HS-27A (cell line): ENCODE results near the gene SKA1.
"Not testable (repeated sequence)": the region's sequence is repeated elsewhere in the genome, so short reads cannot be mapped to it uniquely, and the experiment has no call there.

Experiments used
- DNase-seq: peaks from one replicate; pipeline ENCODE4 v3.0.0-alpha.2; 2012; ENCODE audit warnings: low read depth, missing footprints

The SKA1 gene

DNA sequence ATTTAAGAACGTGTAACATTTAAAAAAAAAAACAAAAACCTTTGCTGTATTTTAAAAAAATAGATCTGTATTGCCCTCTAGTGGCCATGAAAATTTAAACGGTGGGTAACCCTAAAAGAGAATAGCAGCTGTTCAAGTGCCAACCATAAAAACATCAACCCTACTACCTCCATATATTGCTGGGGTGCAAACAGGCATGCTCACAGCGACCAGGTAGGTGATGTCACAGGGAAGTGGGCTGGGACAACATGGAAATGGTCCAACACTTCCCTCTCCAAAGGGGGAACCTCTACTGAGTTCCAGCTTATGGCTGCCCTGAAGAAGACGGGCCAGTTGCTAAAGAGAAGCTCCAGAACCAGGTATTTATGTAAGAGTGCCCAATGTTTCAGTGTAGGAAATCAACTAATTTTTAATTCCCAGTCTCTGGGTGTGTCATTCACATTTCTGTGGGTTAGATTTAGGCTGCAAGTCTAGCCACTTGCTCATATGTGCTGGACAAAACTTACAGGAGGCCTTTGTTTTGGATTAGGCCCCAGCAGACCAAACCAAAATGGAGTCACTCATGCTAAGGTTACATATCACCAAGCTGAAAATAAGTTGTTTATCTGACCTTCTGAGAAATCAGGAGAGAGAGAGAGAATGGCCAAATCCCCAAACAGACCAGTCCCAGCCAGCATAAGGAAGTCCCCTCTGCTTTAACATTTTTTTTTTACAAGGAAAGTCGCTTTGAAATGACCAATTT, 54.5 kb downstream of the SKA1 start:
- DNase-seq, result no peak

DNA sequence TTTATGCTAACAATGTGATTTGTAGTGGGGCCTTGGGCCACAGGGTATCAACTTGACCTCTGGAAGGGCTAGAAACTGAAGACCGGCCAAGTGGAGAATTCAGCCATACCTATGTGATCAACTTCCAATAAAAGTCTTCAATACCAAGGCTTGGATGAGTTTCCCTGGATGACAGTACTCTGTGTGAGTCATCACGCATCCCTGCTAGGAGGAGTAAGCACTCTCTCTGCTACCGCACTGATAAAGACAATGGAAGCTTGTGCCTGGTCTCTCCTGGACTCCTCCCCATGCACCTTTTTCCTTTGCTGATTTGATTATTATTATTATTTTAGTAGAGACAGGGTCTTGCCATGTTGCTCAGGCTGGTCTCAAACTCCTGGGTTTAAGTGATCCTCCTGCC, 58.1 kb downstream of the SKA1 start:
- no peak for DNase-seq

DNA sequence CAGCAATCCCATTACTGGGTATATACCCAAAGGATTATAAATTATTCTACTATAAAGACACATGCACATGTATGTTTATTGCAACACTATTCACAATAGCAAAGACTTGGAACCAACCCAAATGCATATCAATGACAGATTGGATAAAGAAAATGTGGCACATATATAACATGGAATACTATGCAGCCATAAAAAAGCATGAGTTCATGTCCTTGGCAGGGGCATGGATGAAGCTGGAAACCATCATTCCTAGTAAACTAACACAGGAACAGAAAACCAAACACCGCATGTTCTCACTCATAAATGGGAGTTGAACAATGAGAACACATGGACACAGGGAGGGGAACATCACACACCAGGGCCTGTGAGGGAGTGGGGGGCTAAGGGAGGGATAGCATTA, 61.9 kb downstream of the SKA1 start:
- DNase-seq, result not testable (repeated sequence)

DNA sequence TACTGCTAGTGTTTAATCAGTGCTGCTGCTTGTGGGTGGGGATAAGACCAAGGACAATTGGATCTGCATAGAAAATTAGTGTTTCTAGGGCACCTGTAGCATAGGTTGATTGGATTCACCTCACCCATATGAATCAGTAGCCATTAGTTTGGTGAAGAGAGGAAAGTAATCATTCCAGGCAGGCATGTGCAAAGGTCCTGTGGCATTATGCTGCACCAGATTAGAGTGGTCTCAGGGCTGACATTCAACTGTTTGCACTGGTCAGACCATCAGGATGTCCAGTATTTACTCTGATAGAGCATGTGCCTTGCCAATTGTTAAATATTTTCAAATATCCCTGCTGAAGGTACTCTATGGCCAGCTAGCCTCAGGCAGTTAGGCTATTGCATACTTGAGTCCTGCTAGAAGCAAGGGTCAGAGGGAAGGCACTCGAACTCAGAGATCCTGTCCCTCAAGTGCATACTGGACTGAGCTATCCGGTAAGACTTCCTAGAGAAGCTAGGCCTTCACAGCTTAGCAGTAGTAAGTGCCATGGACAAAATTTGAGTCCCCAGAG, 64.7 kb downstream of the SKA1 start:
- DNase-seq, result no peak

DNA sequence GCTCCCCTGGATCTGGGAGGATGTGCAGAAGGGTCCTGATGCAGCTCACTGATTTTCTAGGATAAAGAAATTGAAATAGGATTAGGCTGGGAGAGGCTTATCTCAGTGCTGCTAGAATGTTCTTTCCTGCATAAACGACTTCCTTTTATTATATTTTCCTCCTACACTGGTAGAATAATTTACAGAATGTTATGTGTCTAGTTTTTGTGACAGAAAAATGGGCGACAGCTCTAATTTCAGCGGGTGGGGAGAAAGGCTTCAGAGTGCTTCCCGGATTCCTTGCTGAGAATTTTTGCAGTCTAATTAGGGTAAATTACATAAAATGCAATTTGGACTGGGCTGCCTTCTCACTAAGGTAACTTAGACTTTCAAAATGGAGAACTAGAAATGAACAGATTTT, 66.2 kb downstream of the SKA1 start:
- no peak for DNase-seq

DNA sequence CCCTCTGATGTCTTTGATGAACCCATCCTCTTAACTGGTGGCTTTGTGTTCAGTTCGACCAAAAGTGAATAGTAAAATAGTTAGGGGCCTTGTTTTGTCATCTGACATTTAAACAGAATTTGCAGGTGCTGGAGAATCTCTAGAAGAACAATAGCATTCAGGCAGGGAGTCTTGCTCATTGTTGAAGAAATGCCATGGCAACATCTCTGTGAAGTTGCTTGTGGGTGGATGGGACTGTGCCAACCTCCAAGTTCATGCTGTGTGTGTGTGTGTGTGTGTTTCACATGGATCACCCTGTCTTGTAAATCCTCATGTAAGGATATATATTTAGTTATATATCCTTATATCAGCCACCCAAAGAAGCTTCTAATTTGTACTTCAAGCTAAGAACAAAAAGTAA, 66.7 kb downstream of the SKA1 start:
- DNase-seq, result no peak
